ENCODE measurements around the gene CDCA5.

Gene CDCA5

GRCh38 chr11:65071907-65072630 lies 11.8 kb downstream of the CDCA5 start:
- no peak for DNase-seq (ENCODE audit: low read depth)

GRCh38 chr11:65069217-65069616 lies 14.6 kb downstream of the CDCA5 start:
- DNase-seq (ENCODE audit: low read depth): no peak

- no peak for DNase-seq (ENCODE audit: low read depth)
Measured at GRCh38 chr11:65067446-65067845, 16.4 kb downstream of the CDCA5 start.

GRCh38 chr11:65066805-65067291 lies 17.0 kb downstream of the CDCA5 start:
- no peak for DNase-seq (ENCODE audit: low read depth)

GRCh38 chr11:65066315-65066714 lies 17.5 kb downstream of the CDCA5 start:
- no peak for DNase-seq (ENCODE audit: low read depth)

GRCh38 chr11:65065851-65066250 lies 18.0 kb downstream of the CDCA5 start:
- DNase-seq (ENCODE audit: low read depth): no peak

GRCh38 chr11:65064847-65065240 lies 19.0 kb downstream of the CDCA5 start:
- no peak for DNase-seq (ENCODE audit: low read depth)

GRCh38 chr11:65063532-65063931 lies 20.3 kb downstream of the CDCA5 start:
- no peak for DNase-seq (ENCODE audit: low read depth)

- DNase-seq (ENCODE audit: low read depth): no peak
Measured at GRCh38 chr11:65060913-65061408, 22.9 kb downstream of the CDCA5 start.

GRCh38 chr11:65059959-65060824 lies 23.6 kb downstream of the CDCA5 start:
- DNase-seq (ENCODE audit: low read depth): no peak

GRCh38 chr11:65059523-65059922 lies 24.3 kb downstream of the CDCA5 start:
- DNase-seq (ENCODE audit: low read depth): no peak

- no peak for DNase-seq (ENCODE audit: low read depth)
Measured at GRCh38 chr11:65058419-65059054, 25.3 kb downstream of the CDCA5 start, which contains the start of gene NAALADL1. Gene NAALADL1, minus strand, starts transcription at chr11:65058553. Its CDS starts 32 bp downstream, at chr11:65058521.

GRCh38 chr11:65058012-65058411 lies 25.8 kb downstream of the CDCA5 start:
- DNase-seq (ENCODE audit: low read depth): no peak

- DNase-seq (ENCODE audit: low read depth): no peak
Measured at GRCh38 chr11:65057526-65057925, 26.3 kb downstream of the CDCA5 start.

- no peak for DNase-seq (ENCODE audit: low read depth)
Measured at GRCh38 chr11:65056999-65057398, 26.8 kb downstream of the CDCA5 start.

- DNase-seq (ENCODE audit: low read depth): no peak
Measured at GRCh38 chr11:65055538-65055937, 28.3 kb downstream of the CDCA5 start.

- no peak for DNase-seq (ENCODE audit: low read depth)
Measured at GRCh38 chr11:65053827-65054508, 29.9 kb downstream of the CDCA5 start.

GRCh38 chr11:65051398-65051858 lies 32.4 kb downstream of the CDCA5 start:
- DNase-seq (ENCODE audit: low read depth): no peak

GRCh38 chr11:65047581-65048422 lies 36.0 kb downstream of the CDCA5 start:
- no peak for DNase-seq (ENCODE audit: low read depth)

GRCh38 chr11:65045728-65046127 lies 38.1 kb downstream of the CDCA5 start:
- no peak for DNase-seq (ENCODE audit: low read depth)

- DNase-seq (ENCODE audit: low read depth): no peak
Measured at GRCh38 chr11:65045061-65045460, 38.8 kb downstream of the CDCA5 start.
